Mammary epithelial cell (primary cell): Measurements from ENCODE around the gene PRR9.

Source experiments
- CTCF ChIP-seq, 2 donors: IDR thresholded peaks in 1 of 2; conservative IDR thresholded peaks in 1 of 2; 2 replicates each; pipeline ENCODE4 v1.5.1; 2011 to 2012; ENCODE audit warnings: inconsistent platforms in 2 of 2, low read length in 2 of 2, mild to moderate bottlenecking in 2 of 2, control low read depth in 1 of 2, low read depth in 1 of 2; ENCODE audit not compliant: insufficient read depth in 1 of 2; ENCODE audit errors: extremely low read depth in 1 of 2
- EZH2 ChIP-seq: IDR thresholded peaks from 2 replicates; pipeline ENCODE4 v1.6.1; 2012; ENCODE audit warnings: low read length, inconsistent platforms, borderline replicate concordance

- no peak for TF ChIP-seq CTCF (conservative IDR thresholded peaks at IDR 0.05 in 1 of 2, IDR thresholded peaks at IDR 0.05 in 1 of 2; ENCODE audit: extremely low read depth in 1 of 2, insufficient read depth in 1 of 2, low read depth in 1 of 2, low read length in 2 of 2)
- no peak for TF ChIP-seq EZH2
Measured at GRCh38 chr1:153202006-153202405, 15.4 kb upstream of the PRR9 start.
